Endothelial cell of umbilical vein (primary cell): Measurements from ENCODE around the gene CLP1. TPM values are rescaled to one million over a fixed set of nuclear protein-coding genes. Genes with fewer than 3 reads are reported as not detected.

Experiments used
- BruUV-seq: library from RNA; stranded (reverse); fragments of 400-500 nt; replicated peaks from 2 replicates; lab custom pipeline; 2021; lab: Mats Ljungman, UMichigan
- CTCF ChIA-PET: fragments of 300-600, 350-600 bp; sonication (Branson Sonifier 250); formaldehyde crosslinking; loops from one replicate; lab custom pipeline; 2021; ENCODE audit warnings: antibody characterized with exemption, inconsistent platforms; lab: Charles Lee
- POLR2A ChIA-PET: fragments of 300-600, 350-600 bp; sonication (Branson Sonifier 250); formaldehyde crosslinking; loops from one replicate; lab custom pipeline; 2021; ENCODE audit warnings: antibody characterized with exemption, inconsistent platforms; lab: Charles Lee
- DNase-seq: peaks from one replicate; pipeline ENCODE4 v3.0.0-alpha.2; 2011; ENCODE audit warnings: low read depth, low spot score
- FAIRE-seq: peaks from 2 replicates; lab custom pipeline; 2011; peaks lifted over from hg19 to GRCh38; lab: Jason Lieb, UNC
- H2AFZ ChIP-seq: 2 replicates; pipeline ENCODE4 v1.6.0; 2012; ENCODE audit warnings: low read depth, low read length, control low read depth, inconsistent platforms
- H3K27ac ChIP-seq: 2 replicates; pipeline ENCODE4 v1.5.1; 2011; ENCODE audit warnings: low read depth, mild to moderate bottlenecking, control low read depth, low read length, moderate library complexity; ENCODE audit not compliant: insufficient read depth
- H3K27me3 ChIP-seq, 2 experiments: 2 replicates each; pipeline versions ENCODE4 v1.6.0 to v1.6.1; 2011; ENCODE audit warnings: low read length in 2 of 2, mixed read lengths in 1 of 2; ENCODE audit not compliant: control insufficient read depth in 2 of 2, insufficient read depth in 2 of 2
- H3K36me3 ChIP-seq, 2 experiments: 2 replicates in 1 of 2; 3 replicates in 1 of 2; pipeline ENCODE4 v1.5.1; 2011; ENCODE audit warnings: low read length in 2 of 2, mild to moderate bottlenecking in 1 of 2, moderate library complexity in 1 of 2; ENCODE audit not compliant: control insufficient read depth in 2 of 2, insufficient read depth in 2 of 2; ENCODE audit errors: extremely low read depth in 1 of 2
- H3K4me1 ChIP-seq: 3 replicates; pipeline ENCODE4 v1.5.1; 2011; ENCODE audit warnings: mild to moderate bottlenecking, low read length; ENCODE audit not compliant: control insufficient read depth, insufficient read depth; ENCODE audit errors: extremely low read depth
- H3K4me2 ChIP-seq: 2 replicates; pipeline ENCODE4 v1.6.1; 2011; ENCODE audit warnings: low read length, control low read depth, mixed read lengths; ENCODE audit not compliant: insufficient read depth
- H3K4me3 ChIP-seq, 3 experiments: fragments of 200-600 bp in 1 of 3; sonication (generic), shearing (Covaris generic) in 1 of 3; replicated peaks in 1 of 3; 2 replicates each; pipeline ENCODE4 v1.5.1; 2011 to 2016; ENCODE audit warnings: control low read depth in 3 of 3, low read length in 3 of 3, mild to moderate bottlenecking in 2 of 3, inconsistent platforms in 1 of 3, low read depth in 1 of 3, moderate library complexity in 1 of 3; ENCODE audit not compliant: insufficient read depth in 1 of 3
- H3K79me2 ChIP-seq: 2 replicates; pipeline ENCODE4 v1.6.0; 2012; ENCODE audit warnings: low read length, inconsistent platforms; ENCODE audit not compliant: control insufficient read depth, insufficient read depth
- H3K9ac ChIP-seq: replicated peaks from 2 replicates; pipeline ENCODE3; 2011; ENCODE audit warnings: low read length, control low read depth; ENCODE audit not compliant: insufficient read depth; ENCODE audit errors: extremely low read depth
- H3K9me1 ChIP-seq: replicated peaks from 3 replicates; pipeline ENCODE4 v1.6.0; 2011; ENCODE audit warnings: mild to moderate bottlenecking, low read length; ENCODE audit not compliant: control insufficient read depth, insufficient read depth; ENCODE audit errors: extremely low read depth
- H3K9me3 ChIP-seq: replicated peaks from 2 replicates; pipeline ENCODE4 v1.5.1; 2012; ENCODE audit warnings: low read length, inconsistent platforms; ENCODE audit not compliant: control insufficient read depth, insufficient read depth
- H4K20me1 ChIP-seq: replicated peaks from 2 replicates; pipeline ENCODE3; 2011; ENCODE audit warnings: mild to moderate bottlenecking, low read length; ENCODE audit not compliant: control insufficient read depth, insufficient read depth; ENCODE audit errors: extremely low read depth
- CTCF ChIP-seq, 2 donors: IDR thresholded peaks; 1 replicate in 1 of 2; 2 replicates in 1 of 2; pipeline ENCODE4 v1.5.1; 2011; ENCODE audit warnings: low read length in 2 of 2, mild to moderate bottlenecking in 2 of 2, moderate library complexity in 2 of 2, control low read depth in 1 of 2, inconsistent platforms in 1 of 2, low read depth in 1 of 2; ENCODE audit not compliant: insufficient read depth in 1 of 2; ENCODE audit errors: extremely low read depth in 1 of 2
- EZH2 ChIP-seq: IDR thresholded peaks from 2 replicates; pipeline ENCODE4 v1.6.1; 2012; ENCODE audit warnings: borderline replicate concordance, low read depth, mild to moderate bottlenecking, moderate library complexity, low read length, inconsistent platforms; ENCODE audit not compliant: severe bottlenecking
- FOS ChIP-seq: IDR thresholded peaks from 2 replicates; pipeline ENCODE4 v1.6.1; 2011; ENCODE audit warnings: mild to moderate bottlenecking, low read length, moderate library complexity, borderline replicate concordance; ENCODE audit not compliant: insufficient read depth
- GATA2 ChIP-seq: IDR thresholded peaks from 2 replicates; pipeline ENCODE4 v1.7.0; 2011; ENCODE audit warnings: low read depth, mild to moderate bottlenecking, moderate library complexity, mixed read lengths, low read length; ENCODE audit not compliant: insufficient read length, insufficient read depth
- JUN ChIP-seq: IDR thresholded peaks from 2 replicates; pipeline ENCODE4 v1.6.1; 2011; ENCODE audit warnings: borderline replicate concordance, low read depth; ENCODE audit not compliant: insufficient read length, insufficient read depth
- MAX ChIP-seq: IDR thresholded peaks from 2 replicates; pipeline ENCODE4 v1.6.1; 2011; ENCODE audit not compliant: insufficient read depth, insufficient read length
- MYC ChIP-seq: IDR thresholded peaks from one replicate; pipeline ENCODE4 v1.6.1; 2011; ENCODE audit warnings: mild to moderate bottlenecking, low read depth, low read length
- POLR2A ChIP-seq: IDR thresholded peaks from 2 replicates; pipeline ENCODE4 v1.6.1; 2012; ENCODE audit warnings: low read depth, mild to moderate bottlenecking, control low read depth, low read length
- POLR2AphosphoS5 ChIP-seq: IDR thresholded peaks from 2 replicates; pipeline ENCODE4 v1.6.1; 2012; ENCODE audit warnings: low read depth, mild to moderate bottlenecking, control low read depth, low read length, moderate library complexity; ENCODE audit not compliant: insufficient read depth
- dilution Hi-C: fragments of 300-500 bp; cut with MboI; formaldehyde crosslinking; loops from one replicate; pipeline ENCODE4 v1.15.0; 2019; ENCODE audit warnings: low sequenced_read_pairs; ENCODE audit not compliant: extremely low pct_ligation_motif_present
- intact Hi-C: fragments of 100-400 bp; cut with micrococcal nuclease; formaldehyde crosslinking; loops from one replicate; pipeline ENCODE4 v1.10.0; 2022
- polyA plus RNA-seq, 4 experiments: library from polyadenylated mRNA; depleted of rRNA in 3 of 4; stranded (reverse) in 3 of 4; unstranded in 1 of 4; fragments of >200 nt; gene quantifications; 2 replicates each; pipeline versions ENCODE4 v1.2.1 to v1.2.3, GENCODE V29; 2011 to 2012; ENCODE audit warnings: missing spikeins in 1 of 4
- total RNA-seq: library from RNA; stranded (reverse); gene quantifications from 2 replicates; pipeline ENCODE4 v1.2.3, GENCODE V29; 2021

Gene CLP1
- total and polyA plus RNA-seq, 2 donors (not counting 3 experiments of a cell fraction or from before 2014, with no cell fraction given) = 17.9 to 20.8 TPM

GRCh38 chr11:57647372-57647771, 10.2 kb upstream of the CLP1 start:
- dilution Hi-C loops = no loop called here
- no peaks in the 10 kb centered on the region for H3K9me1 ChIP-seq
- no peak overlapping the region for H3K4me2 ChIP-seq
- H3K36me3 ChIP-seq = no peaks in the 10 kb centered on the region
- no peak overlapping the region for H3K4me3 ChIP-seq
- intact Hi-C loops = loop anchor here (5.0 kb wide), 1 partner anchor 320 kb away; no protein-coding TSS in a partner anchor
- FAIRE-seq (no peak), DNase-seq (no peak)
- ChIA-PET CTCF (interaction anchor here (1.3 to 5.1 kb wide), 2 partner anchors 78 kb away, joined by 8 to 126 read pairs; partner anchors contain the start of gene UBE2L6), POLR2A (no interaction called here)
- no peaks in the 10 kb centered on the region for H3K79me2 ChIP-seq
- H2AFZ ChIP-seq = no peak overlapping the region
- peaks cover 3% of the 10 kb centered on the region for H3K4me1 ChIP-seq
- H3K27me3 ChIP-seq = peaks cover 40 to 54% of the 10 kb centered on the region in 2 experiments
- H3K9ac ChIP-seq = no peak overlapping the region
- no peaks in the 10 kb centered on the region for H4K20me1 ChIP-seq
- H3K9me3 ChIP-seq = no peaks in the 10 kb centered on the region
- no peak overlapping the region for H3K27ac ChIP-seq
- TF ChIP-seq EZH2 (peak; percentile 43), MYC (no peak)
- BruUV-seq = no TSS peak

GRCh38 chr11:57647960-57648800, 9.4 kb upstream of the CLP1 start:
- DNase-seq (no peak), FAIRE-seq (no peak)
- no peak overlapping the region for H3K27ac ChIP-seq

More at GRCh38 chr11:57647960-57648800, 9.4 kb upstream of the CLP1 start:
- dilution Hi-C loops = no loop called here
- no peak overlapping the region for H3K4me3 ChIP-seq
- no peak overlapping the region for H2AFZ ChIP-seq
- no peak for TF ChIP-seq CTCF (IDR thresholded peaks at IDR 0.05; ENCODE audit: extremely low read depth in 1 of 2, insufficient read depth in 1 of 2, low read depth in 1 of 2, low read length in 2 of 2)
- TF ChIP-seq GATA2 = no peak
- TF ChIP-seq EZH2 = no peak
- TF ChIP-seq POLR2A = no peak
- no peak for TF ChIP-seq MYC
- no peak for TF ChIP-seq MAX
- no peak for TF ChIP-seq JUN
- TF ChIP-seq FOS = no peak
- no peak for TF ChIP-seq POLR2AphosphoS5
- no TSS peak for BruUV-seq
- no peaks in the 10 kb centered on the region for H3K9me1 ChIP-seq
- H3K36me3 ChIP-seq = no peaks in the 10 kb centered on the region
- no peaks in the 10 kb centered on the region for H3K79me2 ChIP-seq
- peaks cover 3% of the 10 kb centered on the region for H3K4me1 ChIP-seq
- ChIA-PET CTCF (interaction anchor here (0.8 to 1.3 kb wide), 2 partner anchors 79 to 153 kb away, joined by 3 to 8 read pairs; no protein-coding TSS in a partner anchor), POLR2A (no interaction called here)
- H3K27me3 ChIP-seq = peaks cover 40 to 54% of the 10 kb centered on the region in 2 experiments
- no peaks in the 10 kb centered on the region for H3K9me3 ChIP-seq
- no peak overlapping the region for H3K4me2 ChIP-seq
- no peaks in the 10 kb centered on the region for H4K20me1 ChIP-seq
- no peak overlapping the region for H3K9ac ChIP-seq
- intact Hi-C loops = loop anchor here (5.0 kb wide), 1 partner anchor 321 kb away; no protein-coding TSS in a partner anchor
